Lower leg skin (tissue), 4 donors: ENCODE measurements around the gene IL3. TPM values are rescaled to one million over a fixed set of nuclear protein-coding genes. Genes with fewer than 3 reads are reported as not detected.

Source experiments
- DNase-seq, 2 donors: peaks; one replicate each; pipeline ENCODE4 v3.0.0-alpha.2; 2019; ENCODE audit warnings: low spot score in 2 of 2
- H3K4me3 ChIP-seq: fragments of 200-600 bp; sonication (generic); 2 replicates; pipeline ENCODE4 v1.5.1; 2017; ENCODE audit warnings: mild to moderate bottlenecking, low read depth; ENCODE audit not compliant: poor library complexity, severe bottlenecking
- CTCF ChIP-seq, 3 donors: fragments of 450-650 bp; IDR thresholded peaks; one replicate each; pipeline ENCODE4 v1.5.1; 2016; ENCODE audit warnings: antibody characterized with exemption in 3 of 3, mild to moderate bottlenecking in 3 of 3, moderate library complexity in 2 of 3
- POLR2A ChIP-seq, 2 donors: fragments of 450-650 bp; IDR thresholded peaks; one replicate each; pipeline ENCODE4 v1.6.1; 2016 to 2017; ENCODE audit warnings: antibody characterized with exemption in 2 of 2, mild to moderate bottlenecking in 1 of 2, moderate library complexity in 1 of 2
- WGBS, 2 donors: methylation state at CpG; one replicate each; pipeline ENCODE4 v1.1.5; 2018; 5-methylcytosine and 5-hydroxymethylcytosine counted together
- intact Hi-C: fragments of 100-400 bp; cut with DNase I; formaldehyde crosslinking; loops from one replicate; pipeline ENCODE4 v1.15.0; 2023; ENCODE audit warnings: low total_unique reads
- total RNA-seq, 4 donors: library from RNA; depleted of rRNA; stranded (reverse); fragments of >200 nt; gene quantifications; one replicate each; pipeline ENCODE4 v1.1.0, GENCODE V29; 2016

The IL3 gene
- total RNA-seq, 4 donors from 2014 or later, result not detected

GRCh38 chr5:132019337-132019736, 41.1 kb upstream of the IL3 start:
- intact Hi-C loops, result no loop called here
- no peak overlapping the region for H3K4me3 ChIP-seq
- TF ChIP-seq POLR2A (IDR thresholded peaks at IDR 0.05), result no peak
- no peak for TF ChIP-seq CTCF (IDR thresholded peaks at IDR 0.05)
- DNase-seq, result peak in 1 of 2 donors; percentile 7

- no peak overlapping the region for H3K4me3 ChIP-seq
- WGBS, 2 donors, result 71 to 74% methylated on average over 6 of the region's 6 CpGs
- no peak for TF ChIP-seq CTCF (IDR thresholded peaks at IDR 0.05)
- TF ChIP-seq POLR2A (IDR thresholded peaks at IDR 0.05), result no peak
- intact Hi-C loops, result no loop called here
- peak; percentile 11 to 67 for DNase-seq
These were observed 40.4 kb upstream of the IL3 start for GRCh38 chr5:132019857-132020555.

GRCh38 chr5:132020568-132021339, 39.7 kb upstream of the IL3 start:
- WGBS, 2 donors, result 44 to 50% methylated on average over 6 of the region's 6 CpGs
- H3K4me3 ChIP-seq, result no peak overlapping the region
- intact Hi-C loops, result no loop called here
- DNase-seq, result peak in 1 of 2 donors; percentile 68
- TF ChIP-seq POLR2A (IDR thresholded peaks at IDR 0.05), result no peak

GRCh38 chr5:132021654-132022053, 38.8 kb upstream of the IL3 start:
- H3K4me3 ChIP-seq, result no peak overlapping the region
- DNase-seq, result no peak
- TF ChIP-seq POLR2A (IDR thresholded peaks at IDR 0.05), result no peak
- TF ChIP-seq CTCF (IDR thresholded peaks at IDR 0.05), result no peak
- WGBS, 2 donors, result 79 to 83% methylated on average over 2 of the region's 2 CpGs
- intact Hi-C loops, result no loop called here

GRCh38 chr5:132022737-132023136, 37.7 kb upstream of the IL3 start:
- no peak overlapping the region for H3K4me3 ChIP-seq
- 68 to 73% methylated on average over 2 of the region's 2 CpGs for WGBS, 2 donors
- no peak for DNase-seq
- intact Hi-C loops, result no loop called here
- TF ChIP-seq CTCF (IDR thresholded peaks at IDR 0.05) (no peak), POLR2A (IDR thresholded peaks at IDR 0.05) (no peak)

- no peak for TF ChIP-seq CTCF (IDR thresholded peaks at IDR 0.05)
- TF ChIP-seq POLR2A (IDR thresholded peaks at IDR 0.05), result no peak
- 84 to 86% methylated on average over 5 of the region's 5 CpGs for WGBS, 2 donors
- intact Hi-C loops, result no loop called here
- DNase-seq, result peak in 1 of 2 donors; percentile 74
- H3K4me3 ChIP-seq, result no peak overlapping the region
These were observed 37.0 kb upstream of the IL3 start for GRCh38 chr5:132023258-132024116.
